C4-2B (cell line): ENCODE data around the gene ATG4A.

Experiments used
- ZFX ChIP-seq: fragments of 450-650 bp; IDR thresholded peaks from 2 replicates; pipeline ENCODE4 v1.6.1; 2017
- TF ChIP-seq, protein P1 (sequence below): fragments of 450-650 bp; conservative IDR thresholded peaks from 2 replicates; pipeline ENCODE4 v1.5.1; 2017; ENCODE audit warnings: mild to moderate bottlenecking

- TF ChIP-seq, protein P1, sequence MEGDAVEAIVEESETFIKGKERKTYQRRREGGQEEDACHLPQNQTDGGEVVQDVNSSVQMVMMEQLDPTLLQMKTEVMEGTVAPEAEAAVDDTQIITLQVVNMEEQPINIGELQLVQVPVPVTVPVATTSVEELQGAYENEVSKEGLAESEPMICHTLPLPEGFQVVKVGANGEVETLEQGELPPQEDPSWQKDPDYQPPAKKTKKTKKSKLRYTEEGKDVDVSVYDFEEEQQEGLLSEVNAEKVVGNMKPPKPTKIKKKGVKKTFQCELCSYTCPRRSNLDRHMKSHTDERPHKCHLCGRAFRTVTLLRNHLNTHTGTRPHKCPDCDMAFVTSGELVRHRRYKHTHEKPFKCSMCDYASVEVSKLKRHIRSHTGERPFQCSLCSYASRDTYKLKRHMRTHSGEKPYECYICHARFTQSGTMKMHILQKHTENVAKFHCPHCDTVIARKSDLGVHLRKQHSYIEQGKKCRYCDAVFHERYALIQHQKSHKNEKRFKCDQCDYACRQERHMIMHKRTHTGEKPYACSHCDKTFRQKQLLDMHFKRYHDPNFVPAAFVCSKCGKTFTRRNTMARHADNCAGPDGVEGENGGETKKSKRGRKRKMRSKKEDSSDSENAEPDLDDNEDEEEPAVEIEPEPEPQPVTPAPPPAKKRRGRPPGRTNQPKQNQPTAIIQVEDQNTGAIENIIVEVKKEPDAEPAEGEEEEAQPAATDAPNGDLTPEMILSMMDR = peak; percentile 75
- no peak for TF ChIP-seq ZFX
Observed at GRCh38 chrX:108138814-108139702, 47.5 kb downstream of the ATG4A start.
